Liver (tissue), 3 donors: ENCODE measurements around the gene NFE2L1.

ENCODE experiments used
- CTCF ChIP-seq: fragments of 150-350 bp; IDR thresholded peaks from 2 replicates; pipeline ENCODE4 v1.5.1; 2017; ENCODE audit warnings: improper control_type of control experiment, low read depth, low read length; ENCODE audit not compliant: missing input control
- FOXA1 ChIP-seq: IDR thresholded peaks from 2 replicates; pipeline ENCODE4 v1.6.1; 2016; ENCODE audit warnings: antibody characterized with exemption
- GABPA ChIP-seq, 2 donors: IDR thresholded peaks in 1 of 2; conservative IDR thresholded peaks in 1 of 2; 2 replicates each; pipeline ENCODE4 v1.6.1; 2016; ENCODE audit warnings: antibody characterized with exemption in 2 of 2, mild to moderate bottlenecking in 1 of 2, moderate library complexity in 1 of 2
- SP1 ChIP-seq: IDR thresholded peaks from 2 replicates; pipeline ENCODE4 v1.6.1; 2018; ENCODE audit warnings: antibody characterized with exemption, mild to moderate bottlenecking
- TAF1 ChIP-seq: conservative IDR thresholded peaks from 2 replicates; pipeline ENCODE4 v1.6.1; 2016; ENCODE audit warnings: antibody characterized with exemption, mild to moderate bottlenecking
- donor health status: healthy.
- donor health status: healthy.

GRCh38 chr17:48067245-48067644 lies 19.1 kb downstream of the NFE2L1 start:
- no peak for TF ChIP-seq CTCF
- no peak for TF ChIP-seq TAF1
- no peak for TF ChIP-seq SP1
- TF ChIP-seq FOXA1, result no peak
- TF ChIP-seq GABPA (IDR thresholded peaks at IDR 0.05 in 1 of 2, conservative IDR thresholded peaks at IDR 0.05 in 1 of 2), result no peak
